ENCODE data around the gene OTOA.

GRCh38 chr16:21666772-21667171, 3.0 kb downstream of the OTOA start:
- TF ChIP-seq, protein P1, sequence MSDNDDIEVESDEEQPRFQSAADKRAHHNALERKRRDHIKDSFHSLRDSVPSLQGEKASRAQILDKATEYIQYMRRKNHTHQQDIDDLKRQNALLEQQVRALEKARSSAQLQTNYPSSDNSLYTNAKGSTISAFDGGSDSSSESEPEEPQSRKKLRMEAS (IDR thresholded peaks at IDR 0.05; ENCODE audit: insufficient read depth, insufficient read length) = no peak
- no peak for TF ChIP-seq FOS (IDR thresholded peaks at IDR 0.05; ENCODE audit: borderline replicate concordance, insufficient read depth, low read length)
- TF ChIP-seq CTCF (IDR thresholded peaks at IDR 0.05; ENCODE audit: extremely low read depth in 1 of 2, insufficient read depth in 1 of 2, low read depth in 1 of 2, low read length in 2 of 2) = no peak
- no peak for TF ChIP-seq POLR2A (IDR thresholded peaks at IDR 0.05; ENCODE audit: low read depth, low read length)
- no peak for TF ChIP-seq EZH2 (IDR thresholded peaks at IDR 0.05; ENCODE audit: borderline replicate concordance, low read depth, low read length, severe bottlenecking)
- no peak for TF ChIP-seq POLR2AphosphoS5 (IDR thresholded peaks at IDR 0.05; ENCODE audit: insufficient read depth, low read depth, low read length)
- TF ChIP-seq MYC (IDR thresholded peaks at IDR 0.05; ENCODE audit: low read depth, low read length) = no peak
- TF ChIP-seq GATA2 (IDR thresholded peaks at IDR 0.05; ENCODE audit: insufficient read depth, insufficient read length, low read depth, low read length) = no peak

Measured in endothelial cell of umbilical vein (primary cell).